Activated T-cell treated with anti-CD3 and anti-CD28 coated beads, Interleukin-2, amount 50 U/mL, for 72 hours (primary cell): Measurements from ENCODE around the gene ARSJ. TPM values are rescaled to one million over a fixed set of nuclear protein-coding genes. Genes with fewer than 3 reads are reported as not detected.
A peak's percentile ranks its signal among the peaks of the same experiment; 100 is the strongest.

Experiments
- ATAC-seq, 2 donors: fragments of 150-1000 bp; cut with Tn5 transposase; replicated peaks in 1 of 2; 2 replicates each; pipeline ENCODE4 v1.10.0; 2021; ENCODE audit warnings: moderate library complexity in 2 of 2, mild to moderate bottlenecking in 1 of 2
- DNase-seq, 2 donors: peaks; one replicate each; pipeline ENCODE4 v3.0.0; 2021 to 2022; ENCODE audit warnings: mixed read lengths in 1 of 2
- H3K27ac Mint-ChIP-seq: one replicate; pipeline ENCODE4 v1.8.0; 2022; ENCODE audit warnings: mild to moderate bottlenecking, moderate library complexity, mixed read lengths
- H3K27me3 Mint-ChIP-seq: one replicate; pipeline ENCODE4 v1.8.0; 2022; ENCODE audit warnings: low read depth, mixed read lengths
- H3K36me3 Mint-ChIP-seq, 2 donors: one replicate each; pipeline ENCODE4 v1.8.0; 2022; ENCODE audit warnings: mixed read lengths in 2 of 2, mild to moderate bottlenecking in 1 of 2; ENCODE audit not compliant: insufficient read depth in 2 of 2
- H3K4me1 Mint-ChIP-seq: one replicate; pipeline ENCODE4 v1.8.0; 2022; ENCODE audit warnings: low read depth, mixed read lengths
- H3K4me3 Mint-ChIP-seq, 2 donors: one replicate each; pipeline ENCODE4 v1.8.0; 2022; ENCODE audit warnings: mild to moderate bottlenecking in 2 of 2, mixed read lengths in 2 of 2, moderate library complexity in 2 of 2
- H3K9me3 Mint-ChIP-seq, 2 donors: one replicate each; pipeline ENCODE4 v1.8.0; 2022; ENCODE audit warnings: mixed read lengths in 2 of 2
- total RNA-seq, 2 donors: library from RNA; stranded (reverse); gene quantifications; one replicate each; pipeline ENCODE4 v1.2.3, GENCODE V29; 2022

Gene ARSJ
- total RNA-seq, 2 donors from 2014 or later, result not detected

DNA sequence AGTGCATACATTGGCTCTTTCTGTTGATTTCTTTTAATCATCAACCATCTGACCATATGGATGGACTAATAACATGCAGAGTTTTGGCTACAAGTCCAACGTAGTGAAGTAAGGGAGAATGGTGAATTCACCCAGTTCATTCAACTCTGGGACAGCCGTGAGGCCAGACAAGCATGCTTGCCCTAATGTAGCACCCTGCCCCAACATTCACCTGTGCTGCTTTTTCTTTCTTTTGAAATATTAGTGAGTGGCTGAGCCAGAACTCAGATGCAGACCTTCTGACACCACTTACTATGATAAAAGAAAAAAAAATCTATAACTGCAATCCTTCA lies 17.5 kb downstream of the ARSJ start:
- ATAC-seq (no peak), DNase-seq (no peak)
- H3K4me1 Mint-ChIP-seq, result no peaks in the 10 kb centered on the region
- peaks cover 7 to 8% of the 10 kb centered on the region in 2 donors for H3K9me3 Mint-ChIP-seq
- H3K4me3 Mint-ChIP-seq, result no peak overlapping the region
- H3K27ac Mint-ChIP-seq, result no peak overlapping the region
- H3K36me3 Mint-ChIP-seq, result peaks cover 6% of the 10 kb centered on the region in 2 donors
- no peaks in the 10 kb centered on the region for H3K27me3 Mint-ChIP-seq

DNA sequence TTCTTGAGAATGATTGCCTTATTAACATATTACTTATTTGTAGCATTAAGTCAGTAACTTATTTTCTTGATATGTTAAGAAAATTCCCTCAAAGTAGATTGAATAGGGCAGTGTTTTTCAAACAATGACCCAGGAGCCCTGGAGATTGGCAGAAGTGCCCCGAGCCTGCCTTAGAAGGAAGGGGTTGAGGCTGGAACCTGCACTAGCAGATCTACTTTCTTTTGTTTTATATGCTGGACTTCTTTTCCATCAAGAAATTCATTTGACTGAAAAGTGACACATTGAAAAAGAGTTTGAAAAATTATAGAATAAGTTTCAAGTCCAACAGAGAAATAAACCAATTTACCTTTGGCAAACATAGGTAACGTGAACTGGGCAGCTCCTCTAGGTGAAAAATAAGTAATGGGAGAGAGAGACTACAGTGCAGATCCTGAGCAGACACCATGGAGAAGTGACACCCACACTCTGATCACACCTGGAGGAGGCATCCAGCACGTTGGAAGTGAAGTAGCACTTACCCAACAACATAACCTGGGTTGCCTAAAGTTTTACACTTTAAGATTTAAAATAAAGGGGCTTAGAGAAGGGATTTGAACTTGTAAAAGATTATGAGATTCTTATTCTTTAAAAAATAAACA lies 18.6 kb downstream of the ARSJ start:
- no peak for ATAC-seq
- Mint-ChIP-seq H3K36me3 (peaks cover 6% of the 10 kb centered on the region in 2 donors), H3K27ac (no peak overlapping the region), H3K27me3 (no peaks in the 10 kb centered on the region), H3K9me3 (peaks cover 7 to 8% of the 10 kb centered on the region in 2 donors), H3K4me1 (peaks cover 6% of the 10 kb centered on the region), H3K4me3 (no peak overlapping the region)
- no peak for DNase-seq

DNA sequence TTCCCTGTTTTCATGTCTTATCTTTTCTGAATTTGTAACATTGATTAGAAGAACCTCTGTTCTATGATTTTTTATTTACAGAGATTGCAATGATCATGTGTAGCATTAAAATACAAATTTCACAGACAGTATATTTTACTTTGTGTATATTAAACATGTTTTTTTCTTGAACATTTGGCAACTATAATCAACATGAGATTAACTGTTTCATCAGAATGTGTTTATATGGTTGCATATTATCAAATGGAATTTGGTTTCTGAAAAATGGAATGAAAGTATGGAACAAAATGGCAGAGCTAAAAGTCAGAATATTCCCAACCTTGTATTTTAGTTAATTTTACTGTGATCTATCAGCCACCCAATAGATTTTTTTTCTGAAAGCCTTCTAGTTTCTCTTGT lies 19.9 kb downstream of the ARSJ start:
- H3K4me1 Mint-ChIP-seq, result peaks cover 6% of the 10 kb centered on the region
- H3K27me3 Mint-ChIP-seq, result no peaks in the 10 kb centered on the region
- no peak for DNase-seq
- peaks cover 6% of the 10 kb centered on the region in 2 donors for H3K36me3 Mint-ChIP-seq
- peaks cover 7 to 8% of the 10 kb centered on the region in 2 donors for H3K9me3 Mint-ChIP-seq
- H3K4me3 Mint-ChIP-seq, result no peak overlapping the region
- no peak overlapping the region for H3K27ac Mint-ChIP-seq
- no peak for ATAC-seq

DNA sequence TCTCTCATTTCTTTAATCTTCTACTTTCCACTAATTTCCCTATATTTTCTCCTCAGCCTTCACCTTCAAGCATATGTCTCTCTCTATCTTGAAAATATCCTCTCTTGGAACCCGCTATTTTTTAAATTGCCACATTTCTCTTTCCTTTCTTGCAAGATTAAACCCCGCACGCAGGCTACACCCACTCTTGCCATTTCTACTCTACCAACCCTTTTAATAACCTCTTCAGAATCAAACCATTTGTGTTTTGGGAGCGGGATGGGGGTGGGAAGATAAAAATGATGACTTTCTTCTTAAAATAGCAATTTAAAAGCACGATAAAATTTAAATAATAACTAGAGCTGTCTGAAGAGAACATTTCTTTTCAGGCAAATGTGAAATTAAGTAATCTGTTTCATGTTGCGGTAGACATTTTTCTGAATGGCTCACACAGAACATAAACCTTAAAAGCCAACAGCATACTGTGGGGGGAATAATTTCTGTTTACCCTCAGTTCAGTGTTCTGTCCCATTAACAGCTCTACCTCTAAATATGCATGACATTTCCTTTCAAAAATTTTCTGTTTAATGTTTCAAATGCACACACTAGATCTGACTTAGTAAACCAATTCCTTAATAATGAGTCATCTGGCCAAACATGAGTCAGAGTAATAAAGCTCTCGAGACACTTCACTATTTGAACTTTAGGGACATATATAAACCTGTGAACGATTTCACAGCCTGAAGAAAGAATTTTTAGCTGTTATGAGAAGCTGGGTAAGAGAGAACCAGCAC lies 20.5 kb downstream of the ARSJ start:
- no peaks in the 10 kb centered on the region for H3K27me3 Mint-ChIP-seq
- ATAC-seq, result no peak
- peaks cover 6% of the 10 kb centered on the region in 2 donors for H3K36me3 Mint-ChIP-seq
- H3K9me3 Mint-ChIP-seq, result peaks cover 7 to 8% of the 10 kb centered on the region in 2 donors
- H3K27ac Mint-ChIP-seq, result no peak overlapping the region
- DNase-seq, result no peak
- H3K4me3 Mint-ChIP-seq, result no peak overlapping the region
- H3K4me1 Mint-ChIP-seq, result peaks cover 6% of the 10 kb centered on the region

DNA sequence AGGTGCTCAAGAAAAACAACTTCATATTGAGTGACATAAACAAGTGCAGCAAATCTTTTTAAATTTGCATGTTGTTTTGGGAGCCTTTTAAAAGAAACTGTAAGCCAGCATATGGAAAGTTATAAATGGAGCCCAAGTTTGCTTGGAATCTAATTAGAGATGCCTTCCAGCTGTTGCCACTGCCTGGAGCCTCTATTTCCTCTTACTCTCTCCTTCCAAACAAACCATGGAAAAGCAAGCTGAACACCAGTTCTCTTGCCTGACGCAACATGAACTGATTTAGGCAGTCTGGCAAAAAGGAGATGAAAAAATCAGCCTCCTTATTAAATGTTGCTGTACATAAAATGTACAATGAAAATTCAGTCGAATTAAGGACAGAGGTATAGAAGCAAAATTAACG lies 21.5 kb downstream of the ARSJ start:
- H3K27me3 Mint-ChIP-seq, result no peaks in the 10 kb centered on the region
- H3K27ac Mint-ChIP-seq, result no peak overlapping the region
- peaks cover 6% of the 10 kb centered on the region in 2 donors for H3K9me3 Mint-ChIP-seq
- no peak for ATAC-seq
- H3K4me3 Mint-ChIP-seq, result no peak overlapping the region
- DNase-seq, result no peak
- peaks cover 2 to 6% of the 10 kb centered on the region in 2 donors for H3K36me3 Mint-ChIP-seq
- H3K4me1 Mint-ChIP-seq, result peaks cover 6% of the 10 kb centered on the region

DNA sequence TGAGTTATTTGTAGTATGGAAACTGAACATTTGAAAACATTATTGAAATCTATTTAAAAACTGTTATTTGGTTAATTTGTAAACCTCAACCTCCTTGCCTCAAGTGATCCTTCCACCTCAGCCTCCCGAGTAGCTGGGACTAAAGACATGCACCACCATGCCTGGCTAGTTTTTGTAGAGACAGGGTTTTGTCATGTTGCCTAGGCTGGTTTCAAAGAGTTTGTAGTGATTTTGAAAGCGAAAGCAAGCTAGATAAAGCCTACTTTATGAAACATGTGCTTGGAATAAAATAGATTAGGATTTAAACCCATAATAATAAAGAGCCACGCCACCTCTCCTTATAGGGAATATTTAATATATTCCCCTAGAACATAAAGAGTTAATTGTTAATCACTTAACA lies 23.5 kb downstream of the ARSJ start:
- no peak overlapping the region for H3K27ac Mint-ChIP-seq
- no peak for ATAC-seq
- no peaks in the 10 kb centered on the region for H3K9me3 Mint-ChIP-seq
- DNase-seq, result no peak
- H3K4me1 Mint-ChIP-seq, result peaks cover 6% of the 10 kb centered on the region
- no peaks in the 10 kb centered on the region for H3K36me3 Mint-ChIP-seq
- H3K27me3 Mint-ChIP-seq, result peaks cover 9% of the 10 kb centered on the region
- no peak overlapping the region for H3K4me3 Mint-ChIP-seq

DNA sequence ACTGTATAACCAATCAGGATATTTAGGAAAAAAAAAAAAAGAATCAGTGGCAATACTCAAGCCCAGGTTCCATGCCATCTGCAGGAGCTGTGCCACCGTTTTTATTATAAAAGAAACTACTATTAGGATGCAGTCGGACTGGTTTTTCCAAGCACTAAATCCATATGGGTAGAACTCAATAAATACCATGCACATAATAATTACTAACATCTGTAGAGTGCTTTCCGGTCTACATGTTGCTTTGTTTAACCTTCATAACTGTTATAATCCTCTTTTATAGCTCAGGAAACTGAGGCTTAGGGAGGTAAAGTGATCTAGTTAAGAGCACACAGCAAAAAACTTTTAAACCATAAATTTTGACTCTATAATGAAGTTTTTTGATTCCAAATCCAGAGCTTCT lies 24.0 kb downstream of the ARSJ start:
- H3K4me3 Mint-ChIP-seq, result no peak overlapping the region
- ATAC-seq (no peak), DNase-seq (no peak)
- peaks cover 6% of the 10 kb centered on the region for H3K4me1 Mint-ChIP-seq
- H3K27me3 Mint-ChIP-seq, result peaks cover 9% of the 10 kb centered on the region
- no peaks in the 10 kb centered on the region for H3K36me3 Mint-ChIP-seq
- no peaks in the 10 kb centered on the region for H3K9me3 Mint-ChIP-seq
- no peak overlapping the region for H3K27ac Mint-ChIP-seq

DNA sequence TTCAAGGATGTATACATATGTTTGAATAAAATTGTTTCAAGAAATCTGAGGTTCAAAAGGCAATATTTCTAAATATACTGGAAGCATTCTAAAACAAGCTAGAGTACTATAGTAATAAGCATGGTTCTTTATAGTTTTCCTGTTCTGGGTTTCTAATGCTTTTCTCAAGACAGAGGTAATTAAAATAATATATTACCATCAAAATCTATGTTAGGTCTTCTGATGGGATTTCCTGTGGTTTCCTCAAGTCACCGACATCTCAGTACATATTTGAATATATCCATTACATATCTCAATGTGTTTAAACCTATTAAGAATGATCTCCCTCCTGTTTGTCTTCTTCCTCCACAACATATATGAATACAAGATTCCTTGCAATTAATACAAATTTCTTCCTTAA lies 25.6 kb downstream of the ARSJ start:
- DNase-seq (no peak), ATAC-seq (no peak)
- Mint-ChIP-seq H3K27ac (no peak overlapping the region), H3K9me3 (no peaks in the 10 kb centered on the region), H3K36me3 (no peaks in the 10 kb centered on the region), H3K4me1 (peaks cover 6% of the 10 kb centered on the region), H3K4me3 (no peak overlapping the region), H3K27me3 (peaks cover 9% of the 10 kb centered on the region)

DNA sequence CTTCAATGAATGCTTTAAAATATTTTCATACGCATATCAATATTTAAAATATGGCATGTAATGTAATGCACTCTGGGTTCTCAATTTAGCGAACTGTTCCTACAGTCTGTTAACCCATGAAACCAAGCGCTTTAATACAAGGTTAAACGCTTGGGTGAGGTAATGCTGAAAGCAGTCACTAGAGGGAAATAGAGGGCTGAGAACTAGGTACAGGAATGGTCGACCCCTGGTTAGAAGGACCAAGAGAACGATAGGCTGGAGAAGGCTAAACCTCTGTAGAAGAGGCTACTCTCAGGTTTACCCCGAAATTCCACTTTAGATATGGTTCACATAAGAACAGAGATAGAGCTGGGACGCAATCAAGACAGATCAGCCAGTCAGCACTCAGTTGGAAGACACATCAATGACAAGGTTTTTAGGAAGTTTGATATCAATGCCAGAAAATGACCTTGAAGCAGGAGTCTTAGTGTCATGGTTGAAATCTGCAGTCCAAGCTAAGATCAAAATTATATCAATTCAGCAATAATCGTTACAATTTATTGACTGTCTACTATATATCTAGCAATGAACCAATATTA lies 26.9 kb downstream of the ARSJ start:
- Mint-ChIP-seq H3K4me3 (no peak overlapping the region), H3K36me3 (no peaks in the 10 kb centered on the region), H3K27me3 (peaks cover 9% of the 10 kb centered on the region), H3K4me1 (peaks cover 6% of the 10 kb centered on the region), H3K27ac (no peak overlapping the region), H3K9me3 (no peaks in the 10 kb centered on the region)
- peak; percentile 76 for ATAC-seq
- DNase-seq, result peak; percentile 34 to 35

DNA sequence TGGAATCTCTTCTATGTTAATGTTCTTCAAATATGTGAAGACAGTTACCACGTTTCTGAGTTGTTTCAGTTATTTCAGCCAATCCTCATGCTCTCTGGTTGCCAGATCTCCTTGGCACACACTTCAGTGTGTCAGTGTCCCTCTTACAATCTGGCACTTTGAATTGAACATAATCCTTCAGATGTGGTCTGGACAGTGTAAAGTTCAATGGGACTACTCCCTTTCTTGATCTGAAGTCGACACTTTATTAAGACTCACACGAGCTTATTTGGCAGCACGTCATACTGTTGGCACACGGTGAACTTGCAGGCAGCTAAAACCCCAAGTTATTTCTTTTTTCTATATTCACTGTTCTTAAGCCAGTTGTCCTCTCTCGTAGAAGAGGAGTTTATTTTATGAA lies 28.2 kb downstream of the ARSJ start:
- Mint-ChIP-seq H3K9me3 (no peaks in the 10 kb centered on the region), H3K36me3 (no peaks in the 10 kb centered on the region), H3K27ac (no peak overlapping the region), H3K4me1 (peaks cover 4% of the 10 kb centered on the region), H3K27me3 (peaks cover 9% of the 10 kb centered on the region), H3K4me3 (no peak overlapping the region)
- no peak for DNase-seq
- no peak for ATAC-seq

DNA sequence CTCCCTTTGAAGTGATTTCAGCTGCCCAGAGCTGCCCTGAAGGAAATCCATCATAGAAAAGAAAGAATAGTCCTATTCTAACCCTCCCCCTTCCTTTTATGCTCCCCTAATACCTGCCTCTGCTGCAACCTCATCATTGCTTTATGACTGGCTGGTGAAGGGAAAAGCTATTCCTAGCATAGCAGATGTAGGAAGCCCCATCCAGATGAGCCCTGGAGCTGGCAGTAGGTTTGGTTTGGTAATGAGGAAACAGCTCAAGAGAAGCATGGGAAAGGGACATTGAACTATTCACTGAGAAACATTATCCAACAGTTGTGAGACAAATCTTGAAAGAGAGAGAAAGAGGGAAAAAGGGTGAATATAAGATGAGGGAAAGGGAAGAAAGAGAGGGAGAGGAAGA lies 29.2 kb downstream of the ARSJ start:
- ATAC-seq, result no peak
- H3K36me3 Mint-ChIP-seq, result no peaks in the 10 kb centered on the region
- no peak for DNase-seq
- no peak overlapping the region for H3K27ac Mint-ChIP-seq
- H3K4me1 Mint-ChIP-seq, result peaks cover 6% of the 10 kb centered on the region
- H3K27me3 Mint-ChIP-seq, result peaks cover 9% of the 10 kb centered on the region
- no peaks in the 10 kb centered on the region for H3K9me3 Mint-ChIP-seq
- H3K4me3 Mint-ChIP-seq, result no peak overlapping the region

DNA sequence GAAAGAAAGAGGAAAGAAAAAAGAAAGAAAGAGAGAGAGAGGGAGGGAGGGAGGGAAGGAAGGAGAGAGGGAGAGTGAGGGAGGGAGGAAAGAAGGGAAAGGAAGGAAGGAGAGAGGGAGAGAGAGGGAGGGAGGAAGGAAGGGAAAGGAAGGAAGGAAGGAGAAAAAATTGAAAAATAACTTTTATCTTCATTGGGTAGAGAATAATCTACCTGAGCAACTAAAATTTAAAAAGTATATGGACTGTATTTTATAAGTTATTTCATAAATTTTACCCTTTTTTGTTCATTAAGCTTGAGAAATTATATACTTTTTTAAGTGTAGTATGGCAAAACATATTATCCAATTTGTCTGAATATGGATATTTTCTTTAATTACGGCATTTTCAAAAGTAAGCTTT lies 32.0 kb downstream of the ARSJ start:
- H3K9me3 Mint-ChIP-seq, result no peaks in the 10 kb centered on the region
- H3K27ac Mint-ChIP-seq, result no peak overlapping the region
- no peaks in the 10 kb centered on the region for H3K36me3 Mint-ChIP-seq
- peaks cover 17% of the 10 kb centered on the region for H3K4me1 Mint-ChIP-seq
- H3K4me3 Mint-ChIP-seq, result no peak overlapping the region
- DNase-seq (no peak), ATAC-seq (no peak)
- H3K27me3 Mint-ChIP-seq, result peaks cover 5% of the 10 kb centered on the region

DNA sequence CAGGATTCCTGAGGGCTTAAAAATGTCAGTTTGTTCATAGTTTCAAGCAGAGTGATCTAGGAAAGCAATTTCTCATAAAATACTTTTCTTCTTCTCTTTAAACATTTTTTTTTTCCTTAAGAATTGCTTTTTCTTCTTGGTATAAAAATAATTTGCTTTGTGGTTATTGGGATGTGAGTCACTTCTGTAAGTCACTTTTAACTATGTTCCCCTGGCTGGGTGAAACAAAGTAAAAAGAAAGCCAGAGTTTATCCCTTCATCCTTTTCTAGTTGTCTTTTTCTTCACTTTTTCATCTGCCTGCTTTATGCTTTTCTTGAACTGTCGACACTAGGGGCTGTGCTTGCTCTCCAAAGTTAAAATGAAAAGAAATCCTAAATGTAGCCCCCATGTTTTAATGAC lies 33.5 kb downstream of the ARSJ start:
- no peak for DNase-seq
- no peaks in the 10 kb centered on the region for H3K27me3 Mint-ChIP-seq
- no peaks in the 10 kb centered on the region for H3K9me3 Mint-ChIP-seq
- H3K27ac Mint-ChIP-seq, result no peak overlapping the region
- ATAC-seq, result no peak
- peaks cover 17% of the 10 kb centered on the region for H3K4me1 Mint-ChIP-seq
- no peak overlapping the region for H3K4me3 Mint-ChIP-seq
- H3K36me3 Mint-ChIP-seq, result no peaks in the 10 kb centered on the region
